ENCODE results near the gene RBMS2.

RBMS2 gene

GRCh38 chr12:56517854-56518253, 3.8 kb upstream of the RBMS2 start:
- peaks cover 20% of the 10 kb centered on the region for H3K4me1 ChIP-seq (ENCODE audit: control insufficient read depth, insufficient read depth, low read length)
- no peak overlapping the region for H3K27ac ChIP-seq (ENCODE audit: low read depth, low read length)

DNA sequence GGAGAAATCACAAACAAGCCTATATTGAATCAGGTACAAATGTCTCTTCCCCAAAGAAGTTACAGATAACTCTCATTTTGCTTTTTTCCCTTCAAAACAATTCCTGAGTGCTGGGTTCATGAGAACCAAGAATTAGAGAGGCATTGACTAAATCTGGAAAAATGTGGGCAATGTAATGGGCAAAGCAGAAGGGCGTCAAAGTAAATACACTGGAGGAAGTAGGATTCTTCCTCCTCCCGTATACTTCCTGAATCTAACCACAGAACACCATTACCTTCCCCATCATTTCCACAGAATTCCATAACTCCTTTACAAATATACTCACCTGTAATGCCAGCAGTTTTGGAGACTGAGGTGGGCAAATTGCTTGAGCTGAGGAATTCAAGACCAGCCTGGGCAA, 3.0 kb upstream of the RBMS2 start:
- H3K36me3 ChIP-seq (ENCODE audit: control insufficient read depth, insufficient read depth, low read length), result no peaks in the 10 kb centered on the region
- no peak overlapping the region for H3K9ac ChIP-seq (ENCODE audit: low read length)
- no peak overlapping the region for H3K27ac ChIP-seq (ENCODE audit: low read depth, low read length)
- H3K4me3 ChIP-seq (ENCODE audit: low read depth, low read length), result no peak overlapping the region
- H3K4me1 ChIP-seq (ENCODE audit: control insufficient read depth, insufficient read depth, low read length), result peaks cover 24% of the 10 kb centered on the region
- H3K9me3 ChIP-seq (ENCODE audit: control insufficient read depth, insufficient read depth, low read depth, low read length), result no peaks in the 10 kb centered on the region
- H3K27me3 ChIP-seq (ENCODE audit: control insufficient read depth, insufficient read depth, low read length), result no peaks in the 10 kb centered on the region

More at GRCh38 chr12:56517854-56518253, 3.8 kb upstream of the RBMS2 start:
- no peaks in the 10 kb centered on the region for H3K36me3 ChIP-seq (ENCODE audit: control insufficient read depth, insufficient read depth, low read length)
- H3K9me3 ChIP-seq (ENCODE audit: control insufficient read depth, insufficient read depth, low read depth, low read length), result no peaks in the 10 kb centered on the region
- H3K4me3 ChIP-seq (ENCODE audit: low read depth, low read length), result no peak overlapping the region
- H3K9ac ChIP-seq (ENCODE audit: low read length), result no peak overlapping the region
- H3K27me3 ChIP-seq (ENCODE audit: control insufficient read depth, insufficient read depth, low read length), result no peaks in the 10 kb centered on the region

DNA sequence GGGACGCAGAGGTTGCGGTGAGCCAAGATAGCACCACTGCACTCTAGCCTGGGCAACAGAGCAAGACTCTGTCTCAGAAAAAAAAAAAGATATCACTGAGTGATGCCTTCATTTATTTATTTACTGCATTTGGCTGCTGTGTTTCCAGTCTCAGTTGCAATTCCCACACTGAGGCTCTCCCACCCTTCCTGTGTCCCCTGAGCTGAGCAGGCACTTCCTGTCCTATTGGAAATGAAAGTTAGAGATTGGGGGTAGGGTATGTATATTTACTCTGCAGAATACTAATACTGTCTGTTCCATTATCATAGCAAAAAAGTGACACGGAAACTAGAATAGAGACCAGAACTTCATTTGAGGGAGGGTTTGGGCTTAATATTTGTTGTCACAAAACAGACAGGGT, 1.6 kb upstream of the RBMS2 start:
- Histone ChIP-seq H3K27ac (ENCODE audit: low read depth, low read length) (0 out of 2 replicates have a peak overlapping the region, but pooled peaks have one; percentile 47), H3K9ac (ENCODE audit: low read length) (no peak overlapping the region), H3K9me3 (ENCODE audit: control insufficient read depth, insufficient read depth, low read depth, low read length) (no peaks in the 10 kb centered on the region)

DNA sequence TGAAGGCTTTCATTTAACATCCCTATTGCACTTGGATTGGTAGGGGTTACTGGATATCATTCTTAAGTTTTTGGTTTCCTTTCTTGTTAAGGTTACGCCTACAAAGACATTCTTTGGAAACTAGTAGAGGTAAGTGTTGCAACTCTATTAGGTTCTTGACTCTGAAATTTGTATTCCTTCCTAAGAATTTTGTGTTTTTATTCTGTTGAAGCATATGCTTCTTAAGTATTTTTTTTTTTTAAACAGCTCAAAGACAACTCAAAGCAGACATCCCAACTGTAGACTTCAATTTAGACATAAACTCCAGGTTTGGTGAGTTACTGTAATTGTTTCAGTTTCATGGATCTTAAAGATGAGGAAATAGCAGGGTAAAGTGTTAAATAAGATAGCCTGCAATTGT, 1.1 kb upstream of the RBMS2 start:
- Histone ChIP-seq H3K36me3 (ENCODE audit: control insufficient read depth, insufficient read depth, low read length) (no peaks in the 10 kb centered on the region), H3K27ac (ENCODE audit: low read depth, low read length) (0 out of 2 replicates have a peak overlapping the region, but pooled peaks have one; percentile 47), H3K9me3 (ENCODE audit: control insufficient read depth, insufficient read depth, low read depth, low read length) (no peaks in the 10 kb centered on the region), H3K4me3 (ENCODE audit: low read depth, low read length) (no peak overlapping the region), H3K9ac (ENCODE audit: low read length) (no peak overlapping the region), H3K27me3 (ENCODE audit: control insufficient read depth, insufficient read depth, low read length) (no peaks in the 10 kb centered on the region), H3K4me1 (ENCODE audit: control insufficient read depth, insufficient read depth, low read length) (peaks cover 26% of the 10 kb centered on the region)

More for the DNA sequence above, 1.6 kb upstream of the RBMS2 start:
- no peaks in the 10 kb centered on the region for H3K36me3 ChIP-seq (ENCODE audit: control insufficient read depth, insufficient read depth, low read length)
- no peaks in the 10 kb centered on the region for H3K27me3 ChIP-seq (ENCODE audit: control insufficient read depth, insufficient read depth, low read length)
- peaks cover 26% of the 10 kb centered on the region for H3K4me1 ChIP-seq (ENCODE audit: control insufficient read depth, insufficient read depth, low read length)
- no peak overlapping the region for H3K4me3 ChIP-seq (ENCODE audit: low read depth, low read length)

DNA sequence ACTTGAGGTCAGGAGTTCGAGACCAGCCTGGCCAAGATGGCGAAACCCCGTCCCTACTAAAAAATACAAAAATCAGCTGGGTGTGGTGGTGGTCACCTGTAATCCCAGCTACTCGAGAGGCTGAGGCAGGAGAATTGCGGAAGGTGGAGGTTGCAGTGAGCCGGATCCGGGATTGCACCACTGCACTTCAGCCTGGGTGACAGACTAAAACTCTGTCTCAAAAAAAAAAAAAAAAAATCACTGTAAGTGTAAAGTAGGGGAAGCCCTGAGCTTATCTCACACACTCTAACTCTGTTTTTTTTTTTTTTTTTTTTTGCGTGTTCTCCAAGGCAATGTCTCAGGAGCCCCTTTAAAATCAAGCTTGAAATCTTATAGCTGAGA, 421 bp upstream of the RBMS2 start:
- H3K36me3 ChIP-seq (ENCODE audit: control insufficient read depth, insufficient read depth, low read length), result no peaks in the 10 kb centered on the region
- no peak overlapping the region for H3K27ac ChIP-seq (ENCODE audit: low read depth, low read length)
- H3K9ac ChIP-seq (ENCODE audit: low read length), result no peak overlapping the region
- no peaks in the 10 kb centered on the region for H3K27me3 ChIP-seq (ENCODE audit: control insufficient read depth, insufficient read depth, low read length)
- peak overlapping the region; percentile 95 for H3K4me3 ChIP-seq (ENCODE audit: low read depth, low read length)
- H3K9me3 ChIP-seq (ENCODE audit: control insufficient read depth, insufficient read depth, low read depth, low read length), result no peaks in the 10 kb centered on the region
- peaks cover 27% of the 10 kb centered on the region for H3K4me1 ChIP-seq (ENCODE audit: control insufficient read depth, insufficient read depth, low read length)

DNA sequence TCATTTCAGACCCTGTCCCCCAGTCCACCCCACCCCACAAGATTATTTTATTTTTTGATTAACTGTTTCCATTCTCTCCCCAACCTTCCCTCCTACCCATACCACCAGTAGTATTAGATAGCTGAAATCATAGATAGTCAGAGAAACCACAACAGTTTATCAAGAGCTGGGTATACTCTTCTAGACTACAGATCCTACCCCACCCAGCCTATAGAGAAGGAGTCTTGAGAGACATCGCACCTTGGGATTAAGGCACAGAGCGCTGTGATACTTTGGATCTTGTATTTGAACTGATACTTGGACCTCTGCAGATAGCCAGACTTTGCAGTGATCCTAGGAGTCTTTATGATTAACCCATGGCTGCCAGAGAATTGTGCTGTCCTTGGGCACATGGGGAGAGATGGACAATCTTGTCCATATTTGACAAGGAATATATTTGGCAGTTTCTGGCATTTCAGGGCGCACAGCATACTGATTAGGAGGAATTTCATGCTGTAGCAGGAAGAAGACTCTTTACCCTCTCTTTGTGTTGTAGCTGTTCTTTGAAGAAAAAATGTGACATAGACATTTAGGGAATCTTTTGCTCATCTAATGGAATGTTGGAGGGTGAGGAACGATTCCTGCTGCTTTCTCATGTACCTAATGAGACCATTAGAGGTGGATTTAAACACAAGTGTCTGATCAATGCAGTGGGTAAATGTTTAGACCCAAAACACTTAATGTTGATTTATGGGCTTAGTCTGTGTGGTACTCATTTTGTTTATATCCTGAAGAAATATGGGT, 982 bp downstream of the RBMS2 start:
- Histone ChIP-seq H3K4me3 (ENCODE audit: low read depth, low read length) (peak overlapping the region; percentile 95), H3K27me3 (ENCODE audit: control insufficient read depth, insufficient read depth, low read length) (no peaks in the 10 kb centered on the region), H3K27ac (ENCODE audit: low read depth, low read length) (peak overlapping the region; percentile 66; the same call in 1 of the 2 replicates), H3K4me1 (ENCODE audit: control insufficient read depth, insufficient read depth, low read length) (peaks cover 39% of the 10 kb centered on the region), H3K9ac (ENCODE audit: low read length) (peak overlapping the region; percentile 87), H3K36me3 (ENCODE audit: control insufficient read depth, insufficient read depth, low read length) (no peaks in the 10 kb centered on the region), H3K9me3 (ENCODE audit: control insufficient read depth, insufficient read depth, low read depth, low read length) (no peaks in the 10 kb centered on the region)

- H3K4me1 ChIP-seq (ENCODE audit: control insufficient read depth, insufficient read depth, low read length), result peaks cover 23% of the 10 kb centered on the region
- no peaks in the 10 kb centered on the region for H3K9me3 ChIP-seq (ENCODE audit: control insufficient read depth, insufficient read depth, low read depth, low read length)
- H3K4me3 ChIP-seq (ENCODE audit: low read depth, low read length), result no peak overlapping the region
- H3K36me3 ChIP-seq (ENCODE audit: control insufficient read depth, insufficient read depth, low read length), result no peaks in the 10 kb centered on the region
- H3K9ac ChIP-seq (ENCODE audit: low read length), result no peak overlapping the region
- no peak overlapping the region for H3K27ac ChIP-seq (ENCODE audit: low read depth, low read length)
- no peaks in the 10 kb centered on the region for H3K27me3 ChIP-seq (ENCODE audit: control insufficient read depth, insufficient read depth, low read length)
Measured at GRCh38 chr12:56528846-56529245, 7.2 kb downstream of the RBMS2 start.

GRCh38 chr12:56529656-56530055, 8.0 kb downstream of the RBMS2 start:
- H3K4me3 ChIP-seq (ENCODE audit: low read depth, low read length), result no peak overlapping the region
- H3K36me3 ChIP-seq (ENCODE audit: control insufficient read depth, insufficient read depth, low read length), result no peaks in the 10 kb centered on the region
- no peaks in the 10 kb centered on the region for H3K27me3 ChIP-seq (ENCODE audit: control insufficient read depth, insufficient read depth, low read length)
- H3K27ac ChIP-seq (ENCODE audit: low read depth, low read length), result no peak overlapping the region
- H3K9me3 ChIP-seq (ENCODE audit: control insufficient read depth, insufficient read depth, low read depth, low read length), result no peaks in the 10 kb centered on the region
- no peak overlapping the region for H3K9ac ChIP-seq (ENCODE audit: low read length)
- H3K4me1 ChIP-seq (ENCODE audit: control insufficient read depth, insufficient read depth, low read length), result peaks cover 20% of the 10 kb centered on the region

- H3K4me1 ChIP-seq (ENCODE audit: control insufficient read depth, insufficient read depth, low read length), result peaks cover 20% of the 10 kb centered on the region
- H3K4me3 ChIP-seq (ENCODE audit: low read depth, low read length), result no peak overlapping the region
- H3K36me3 ChIP-seq (ENCODE audit: control insufficient read depth, insufficient read depth, low read length), result no peaks in the 10 kb centered on the region
- H3K27ac ChIP-seq (ENCODE audit: low read depth, low read length), result no peak overlapping the region
- no peaks in the 10 kb centered on the region for H3K27me3 ChIP-seq (ENCODE audit: control insufficient read depth, insufficient read depth, low read length)
- H3K9me3 ChIP-seq (ENCODE audit: control insufficient read depth, insufficient read depth, low read depth, low read length), result no peaks in the 10 kb centered on the region
- no peak overlapping the region for H3K9ac ChIP-seq (ENCODE audit: low read length)
Measured at GRCh38 chr12:56530390-56531055, 8.9 kb downstream of the RBMS2 start.

GRCh38 chr12:56537546-56537945, 15.9 kb downstream of the RBMS2 start:
- Histone ChIP-seq H3K4me3 (ENCODE audit: low read depth, low read length) (no peak overlapping the region), H3K9me3 (ENCODE audit: control insufficient read depth, insufficient read depth, low read depth, low read length) (no peaks in the 10 kb centered on the region), H3K27ac (ENCODE audit: low read depth, low read length) (no peak overlapping the region), H3K4me1 (ENCODE audit: control insufficient read depth, insufficient read depth, low read length) (no peaks in the 10 kb centered on the region), H3K27me3 (ENCODE audit: control insufficient read depth, insufficient read depth, low read length) (no peaks in the 10 kb centered on the region), H3K36me3 (ENCODE audit: control insufficient read depth, insufficient read depth, low read length) (no peaks in the 10 kb centered on the region), H3K9ac (ENCODE audit: low read length) (no peak overlapping the region)

DNA sequence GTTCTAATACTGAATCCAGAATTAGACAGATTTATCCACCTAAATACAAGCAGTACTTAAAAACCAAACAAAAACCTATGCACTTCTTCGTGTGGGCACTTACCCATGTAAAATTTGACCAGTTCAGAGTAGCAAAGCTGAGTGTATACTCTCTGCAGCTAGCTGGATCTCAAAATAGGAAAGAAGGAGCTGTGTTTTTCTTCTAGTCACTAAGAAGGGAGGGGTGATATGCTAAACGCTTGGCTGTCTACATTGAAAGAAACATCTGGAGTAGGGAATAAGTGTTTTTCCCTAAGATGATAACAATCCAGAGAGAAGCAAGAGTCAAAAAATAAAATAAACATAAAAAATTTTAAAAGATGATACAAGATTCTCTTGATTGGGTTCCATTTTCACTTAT, 20.0 kb downstream of the RBMS2 start:
- H3K9me3 ChIP-seq (ENCODE audit: control insufficient read depth, insufficient read depth, low read depth, low read length), result no peaks in the 10 kb centered on the region
- H3K4me3 ChIP-seq (ENCODE audit: low read depth, low read length), result no peak overlapping the region
- H3K4me1 ChIP-seq (ENCODE audit: control insufficient read depth, insufficient read depth, low read length), result no peaks in the 10 kb centered on the region
- no peak overlapping the region for H3K9ac ChIP-seq (ENCODE audit: low read length)
- no peaks in the 10 kb centered on the region for H3K27me3 ChIP-seq (ENCODE audit: control insufficient read depth, insufficient read depth, low read length)
- no peak overlapping the region for H3K27ac ChIP-seq (ENCODE audit: low read depth, low read length)
- H3K36me3 ChIP-seq (ENCODE audit: control insufficient read depth, insufficient read depth, low read length), result no peaks in the 10 kb centered on the region

Data from HUES6 (cell line).